ENCODE results near the gene NUDT13. TPM values are rescaled to one million over a fixed set of nuclear protein-coding genes. Genes with fewer than 3 reads are reported as not detected.
A peak's percentile ranks its signal among the peaks of the same experiment; 100 is the strongest.

Gene NUDT13
- total and polyA plus RNA-seq, 9 of the 15 experiments (the other 6 are each of a cell fraction or from before 2014, with no cell fraction given): 4.7 to 11.1 (median 5.6) TPM

- TF ChIP-seq CLOCK (CRISPR knock-in tag; IDR thresholded peaks at IDR 0.05; ENCODE audit: borderline replicate concordance) (no peak), YY1 (IDR thresholded peaks at IDR 0.05; ENCODE audit: borderline replicate concordance in 1 of 3, control insufficient read depth in 1 of 3, extremely low read depth in 1 of 3, insufficient read depth in 3 of 3, insufficient read length in 1 of 3, insufficient replicate concordance in 2 of 3, low read depth in 1 of 3, low read length in 2 of 3) (peak in 2 of 3 experiments; percentile 82 to 94), ZNF277 (CRISPR knock-in tag; IDR thresholded peaks at IDR 0.05; ENCODE audit: borderline replicate concordance) (no peak), CHD4 (IDR thresholded peaks at IDR 0.05; ENCODE audit: insufficient read depth, insufficient replicate concordance, low read depth, low read length, poor library complexity, severe bottlenecking) (no peak), POLR2A (conservative IDR thresholded peaks at IDR 0.05) (no peak), ARID3B (CRISPR knock-in tag; IDR thresholded peaks at IDR 0.05; ENCODE audit: borderline replicate concordance) (no peak), ZNF507 (tag; conservative IDR thresholded peaks at IDR 0.05) (no peak), PYGO2 (tag; IDR thresholded peaks at IDR 0.05) (peak; percentile 26; the same call in 1 of the 2 replicates), ZBTB11 (CRISPR knock-in tag; IDR thresholded peaks at IDR 0.05) (peak in 1 of 3 experiments; percentile 95; a peak in 2 of 6 replicates), FOXA3 (CRISPR knock-in tag; conservative IDR thresholded peaks at IDR 0.05 in 1 of 2, IDR thresholded peaks at IDR 0.05 in 1 of 2) (no peak), ZNF197 (CRISPR knock-in tag; IDR thresholded peaks at IDR 0.05; ENCODE audit: low read depth) (peak; percentile 96), ZFP36 (IDR thresholded peaks at IDR 0.05; ENCODE audit: low read depth, low read length, partially characterized antibody) (peak; percentile 22), ZNF184 (CRISPR knock-in tag; IDR thresholded peaks at IDR 0.05) (no peak)
- TF ChIP-seq, protein P1, sequence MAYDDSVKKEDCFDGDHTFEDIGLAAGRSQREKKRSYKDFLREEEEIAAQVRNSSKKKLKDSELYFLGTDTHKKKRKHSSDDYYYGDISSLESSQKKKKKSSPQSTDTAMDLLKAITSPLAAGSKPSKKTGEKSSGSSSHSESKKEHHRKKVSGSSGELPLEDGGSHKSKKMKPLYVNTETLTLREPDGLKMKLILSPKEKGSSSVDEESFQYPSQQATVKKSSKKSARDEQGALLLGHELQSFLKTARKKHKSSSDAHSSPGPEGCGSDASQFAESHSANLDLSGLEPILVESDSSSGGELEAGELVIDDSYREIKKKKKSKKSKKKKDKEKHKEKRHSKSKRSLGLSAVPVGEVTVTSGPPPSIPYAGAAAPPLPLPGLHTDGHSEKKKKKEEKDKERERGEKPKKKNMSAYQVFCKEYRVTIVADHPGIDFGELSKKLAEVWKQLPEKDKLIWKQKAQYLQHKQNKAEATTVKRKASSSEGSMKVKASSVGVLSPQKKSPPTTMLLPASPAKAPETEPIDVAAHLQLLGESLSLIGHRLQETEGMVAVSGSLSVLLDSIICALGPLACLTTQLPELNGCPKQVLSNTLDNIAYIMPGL (CRISPR knock-in tag; IDR thresholded peaks at IDR 0.05): no peak
Measured at GRCh38 chr10:73110345-73110849, at the start of gene NUDT13 (continued).

All from K562 (cell line).